Tibial nerve (tissue), 4 donors: Measurements from ENCODE around the gene SERP1. TPM values are rescaled to one million over a fixed set of nuclear protein-coding genes. Genes with fewer than 3 reads are reported as not detected.

Experiments
- DNase-seq, 2 donors: peaks; one replicate each; pipeline ENCODE4 v3.0.0-alpha.2; 2019; ENCODE audit warnings: low spot score in 2 of 2
- H3K27ac ChIP-seq, 4 donors: fragments of 200-600 bp; sonication (generic) in 3 of 4; one replicate each; pipeline ENCODE4 v1.5.1; 2017 to 2019; ENCODE audit warnings: mild to moderate bottlenecking in 1 of 4
- H3K27me3 ChIP-seq, 2 donors: fragments of 200-600 bp; sonication (generic) in 1 of 2; one replicate each; pipeline versions ENCODE4 v1.5.1 to v1.6.0; 2017 to 2019
- H3K36me3 ChIP-seq, 3 donors: fragments of 200-600 bp; sonication (generic); one replicate each; pipeline ENCODE4 v1.5.1; 2018 to 2019
- H3K4me1 ChIP-seq, 4 donors: fragments of 200-600 bp; sonication (generic) in 3 of 4; one replicate each; pipeline ENCODE4 v1.5.1; 2017 to 2019
- H3K4me3 ChIP-seq, 4 donors: fragments of 200-600 bp; sonication (generic) in 3 of 4; one replicate each; pipeline ENCODE4 v1.5.1; 2017 to 2019; ENCODE audit warnings: mild to moderate bottlenecking in 1 of 4, moderate library complexity in 1 of 4
- H3K9me3 ChIP-seq, 4 donors: fragments of 200-600 bp; sonication (generic) in 3 of 4; one replicate each; pipeline ENCODE4 v1.5.1; 2017 to 2019
- EP300 ChIP-seq, 2 donors: sonication (generic); formaldehyde crosslinking; IDR thresholded peaks; one replicate each; pipeline ENCODE4 v1.6.1; 2017; ENCODE audit warnings: antibody characterized with exemption in 2 of 2, mild to moderate bottlenecking in 1 of 2
- POLR2A ChIP-seq, 2 donors: fragments of 450-650 bp; IDR thresholded peaks; one replicate each; pipeline ENCODE4 v1.6.1; 2017; ENCODE audit warnings: antibody characterized with exemption in 2 of 2, mild to moderate bottlenecking in 2 of 2, moderate library complexity in 2 of 2
- WGBS, 2 donors: methylation state at CpG; one replicate each; pipeline ENCODE4 v1.1.5; 2018; 5-methylcytosine and 5-hydroxymethylcytosine counted together
- total RNA-seq, 4 donors: library from RNA; depleted of rRNA; stranded (reverse); fragments of >200 nt; gene quantifications; one replicate each; pipeline ENCODE4 v1.1.0, GENCODE V29; 2016
- TF ChIP-seq, protein P1 (sequence below), 5 experiments: fragments of 200-600 bp in 3 of 5; fragments of 450-650 bp in 2 of 5; sonication (generic) in 3 of 5; IDR thresholded peaks; one replicate each; pipeline ENCODE4 v1.5.1; 2016 to 2019; ENCODE audit warnings: antibody characterized with exemption in 5 of 5, mild to moderate bottlenecking in 3 of 5, moderate library complexity in 2 of 5

Gene SERP1
- total RNA-seq, 4 donors from 2014 or later, result 377 to 593 (median 447) TPM

- Histone ChIP-seq H3K9me3 (no peaks in the 10 kb centered on the region), H3K27me3 (no peaks in the 10 kb centered on the region), H3K36me3 (no peaks in the 10 kb centered on the region), H3K4me3 (no peak overlapping the region), H3K27ac (no peak overlapping the region), H3K4me1 (peaks cover 0 to 8% (median 0%) of the 10 kb centered on the region in 4 donors)
- 5 to 9% methylated on average over 2 of the region's 2 CpGs for WGBS, 2 donors
- no peak for DNase-seq
- TF ChIP-seq, protein P1, sequence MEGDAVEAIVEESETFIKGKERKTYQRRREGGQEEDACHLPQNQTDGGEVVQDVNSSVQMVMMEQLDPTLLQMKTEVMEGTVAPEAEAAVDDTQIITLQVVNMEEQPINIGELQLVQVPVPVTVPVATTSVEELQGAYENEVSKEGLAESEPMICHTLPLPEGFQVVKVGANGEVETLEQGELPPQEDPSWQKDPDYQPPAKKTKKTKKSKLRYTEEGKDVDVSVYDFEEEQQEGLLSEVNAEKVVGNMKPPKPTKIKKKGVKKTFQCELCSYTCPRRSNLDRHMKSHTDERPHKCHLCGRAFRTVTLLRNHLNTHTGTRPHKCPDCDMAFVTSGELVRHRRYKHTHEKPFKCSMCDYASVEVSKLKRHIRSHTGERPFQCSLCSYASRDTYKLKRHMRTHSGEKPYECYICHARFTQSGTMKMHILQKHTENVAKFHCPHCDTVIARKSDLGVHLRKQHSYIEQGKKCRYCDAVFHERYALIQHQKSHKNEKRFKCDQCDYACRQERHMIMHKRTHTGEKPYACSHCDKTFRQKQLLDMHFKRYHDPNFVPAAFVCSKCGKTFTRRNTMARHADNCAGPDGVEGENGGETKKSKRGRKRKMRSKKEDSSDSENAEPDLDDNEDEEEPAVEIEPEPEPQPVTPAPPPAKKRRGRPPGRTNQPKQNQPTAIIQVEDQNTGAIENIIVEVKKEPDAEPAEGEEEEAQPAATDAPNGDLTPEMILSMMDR (IDR thresholded peaks at IDR 0.05), result peak in 3 of 5 experiments; percentile 11 to 20 (median 16)
- TF ChIP-seq EP300 (IDR thresholded peaks at IDR 0.05), result no peak
- no peak for TF ChIP-seq POLR2A (IDR thresholded peaks at IDR 0.05)
Observed at GRCh38 chr3:150528354-150528797, 17.9 kb downstream of the SERP1 start.

DNA sequence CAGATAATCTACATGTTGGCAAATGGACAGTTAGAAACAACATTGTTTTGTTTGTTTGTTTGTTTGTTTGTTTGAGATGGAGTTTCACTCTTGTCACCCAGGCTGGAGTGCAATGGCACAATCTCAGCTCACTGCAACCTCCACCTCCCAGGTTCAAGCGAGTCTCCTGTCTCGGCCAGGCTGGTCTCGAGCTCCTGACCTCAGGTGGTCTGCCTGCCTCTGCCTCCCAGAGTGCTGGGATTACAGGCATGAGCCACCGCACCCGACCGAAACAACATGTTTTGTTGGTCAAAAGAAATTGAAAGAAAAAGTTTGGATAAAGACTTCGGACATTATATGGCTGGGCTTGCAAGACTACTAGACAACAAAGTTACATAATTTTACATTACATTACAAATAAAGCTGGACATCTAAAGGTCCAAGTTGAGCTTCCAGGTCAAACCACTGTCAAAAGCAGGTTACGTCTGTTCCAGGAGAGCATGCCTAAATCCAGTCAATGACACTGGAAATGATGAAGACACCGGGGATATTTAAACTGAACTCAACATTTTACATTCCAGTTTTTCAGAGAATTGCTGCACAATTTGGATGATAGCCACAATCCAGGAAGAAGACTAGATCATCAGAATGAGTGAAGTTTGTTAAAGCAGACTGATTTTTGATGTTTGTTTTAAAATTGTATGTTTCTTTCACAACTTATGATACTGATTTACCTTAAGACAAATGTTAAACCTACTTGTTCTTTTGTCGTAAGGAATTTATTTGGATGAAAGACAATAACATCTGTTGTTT, 18.6 kb downstream of the SERP1 start:
- Histone ChIP-seq H3K36me3 (no peaks in the 10 kb centered on the region), H3K4me1 (peaks cover 0 to 8% (median 0%) of the 10 kb centered on the region in 4 donors), H3K4me3 (no peak overlapping the region), H3K27ac (no peak overlapping the region), H3K9me3 (no peaks in the 10 kb centered on the region), H3K27me3 (no peaks in the 10 kb centered on the region)
- 54 to 60% methylated on average over 10 of the region's 10 CpGs for WGBS, 2 donors
- TF ChIP-seq, protein P1 (IDR thresholded peaks at IDR 0.05), result no peak
- no peak for TF ChIP-seq POLR2A (IDR thresholded peaks at IDR 0.05)
- TF ChIP-seq EP300 (IDR thresholded peaks at IDR 0.05), result no peak
- no peak for DNase-seq

GRCh38 chr3:150523538-150523937, 22.8 kb downstream of the SERP1 start:
- TF ChIP-seq, protein P1 (IDR thresholded peaks at IDR 0.05), result no peak
- no peaks in the 10 kb centered on the region for H3K9me3 ChIP-seq
- peaks cover 0 to 8% (median 0%) of the 10 kb centered on the region in 4 donors for H3K4me1 ChIP-seq
- no peak for DNase-seq
- no peaks in the 10 kb centered on the region for H3K27me3 ChIP-seq
- no peak overlapping the region for H3K4me3 ChIP-seq
- 39 to 57% methylated on average over 2 of the region's 2 CpGs for WGBS, 2 donors
- H3K27ac ChIP-seq, result no peak overlapping the region
- H3K36me3 ChIP-seq, result no peaks in the 10 kb centered on the region

DNA sequence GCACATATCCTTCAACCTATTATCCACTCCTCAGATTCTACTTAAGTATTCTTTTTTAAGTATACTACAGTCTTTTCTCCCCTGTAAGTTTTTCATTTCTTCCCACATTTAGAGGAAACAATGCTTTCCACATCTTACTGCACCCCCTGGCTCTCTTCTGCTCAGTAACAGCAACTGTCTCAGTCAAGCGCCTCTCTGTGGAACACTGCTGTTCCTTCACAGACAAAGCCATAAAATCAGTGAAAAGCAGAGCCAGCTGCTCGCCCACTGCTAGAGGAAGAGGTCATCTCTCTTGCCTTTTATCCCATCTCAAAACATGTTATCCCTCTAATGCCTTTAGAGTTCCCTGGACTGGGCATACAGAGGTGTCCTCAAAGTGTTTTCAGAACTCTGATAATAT, 24.8 kb downstream of the SERP1 start:
- TF ChIP-seq EP300 (IDR thresholded peaks at IDR 0.05), result no peak
- no peak for TF ChIP-seq POLR2A (IDR thresholded peaks at IDR 0.05)
- TF ChIP-seq, protein P1 (IDR thresholded peaks at IDR 0.05), result no peak
- Histone ChIP-seq H3K9me3 (peaks cover 0 to 4% (median 0%) of the 10 kb centered on the region in 4 donors), H3K27ac (no peak overlapping the region), H3K4me1 (no peaks in the 10 kb centered on the region), H3K36me3 (no peaks in the 10 kb centered on the region), H3K4me3 (no peak overlapping the region), H3K27me3 (no peaks in the 10 kb centered on the region)
- 37 to 53% methylated on average over 2 of the region's 2 CpGs for WGBS, 2 donors
- DNase-seq, result no peak

DNA sequence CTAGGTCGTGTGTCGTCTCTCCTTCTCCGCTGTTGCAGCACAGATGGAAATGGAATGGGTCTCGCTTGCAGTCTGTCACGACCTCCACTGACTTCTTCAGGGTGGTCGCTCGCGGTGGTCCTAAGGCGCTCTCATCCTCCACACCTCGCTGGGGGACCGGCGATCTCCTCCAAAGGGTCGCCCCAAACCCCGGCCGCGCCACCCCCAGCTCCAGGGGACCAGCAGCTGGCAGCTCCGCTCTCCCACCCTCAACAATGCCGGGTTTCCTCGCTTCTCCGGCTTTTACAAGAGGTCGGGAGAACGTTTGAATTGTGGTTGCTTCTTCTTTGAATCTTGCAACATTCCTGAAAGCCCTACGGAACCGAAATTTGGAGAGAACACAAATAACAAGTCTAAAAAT, 25.9 kb downstream of the SERP1 start:
- TF ChIP-seq POLR2A (IDR thresholded peaks at IDR 0.05) (no peak), EP300 (IDR thresholded peaks at IDR 0.05) (no peak)
- TF ChIP-seq, protein P1 (IDR thresholded peaks at IDR 0.05), result no peak
- H3K9me3 ChIP-seq, result peaks cover 0 to 4% (median 0%) of the 10 kb centered on the region in 4 donors
- H3K4me3 ChIP-seq, result peak overlapping the region in 3 of 4 donors; percentile 11 to 41 (median 12)
- H3K27ac ChIP-seq, result no peak overlapping the region
- no peaks in the 10 kb centered on the region for H3K4me1 ChIP-seq
- H3K27me3 ChIP-seq, result no peaks in the 10 kb centered on the region
- 76 to 81% methylated on average over 24 of the region's 24 CpGs for WGBS, 2 donors
- no peaks in the 10 kb centered on the region for H3K36me3 ChIP-seq
- DNase-seq, result no peak
